BLaER1 treated with 17β-estradiol and CSF1 and Interleukin-3, amounts not matched to agents 10 nM and 100 nM (cell line): ENCODE results near the gene PCCA.

Source experiments
- H3K27ac ChIP-seq, 11 experiments: shearing (Covaris generic); formaldehyde crosslinking; 2 replicates each; pipeline ENCODE4 v1.8.1; 2022
- H3K27me3 ChIP-seq, 11 experiments: shearing (Covaris generic); formaldehyde crosslinking; 2 replicates each; pipeline ENCODE4 v1.8.1; 2022
- H3K36me3 ChIP-seq, 11 experiments: shearing (Covaris generic); formaldehyde crosslinking; 2 replicates each; pipeline ENCODE4 v1.8.1; 2022
- H3K4me1 ChIP-seq, 10 experiments: shearing (Covaris generic); formaldehyde crosslinking; 2 replicates each; pipeline ENCODE4 v1.8.1; 2022
- H3K4me2 ChIP-seq, 11 experiments: shearing (Covaris generic); formaldehyde crosslinking; 2 replicates each; pipeline ENCODE4 v1.8.1; 2022
- H3K4me3 ChIP-seq, 10 experiments: shearing (Covaris generic); formaldehyde crosslinking; 2 replicates each; pipeline ENCODE4 v1.8.1; 2022
- H3K9ac ChIP-seq, 11 experiments: shearing (Covaris generic); formaldehyde crosslinking; 2 replicates each; pipeline ENCODE4 v1.8.1; 2022
- H3K9me3 ChIP-seq, 11 experiments: shearing (Covaris generic); formaldehyde crosslinking; replicated peaks in 1 of 11; 2 replicates each; pipeline ENCODE4 v1.8.1; 2022
- H4K20me1 ChIP-seq, 11 experiments: shearing (Covaris generic); formaldehyde crosslinking; 2 replicates each; pipeline ENCODE4 v1.8.1; 2022
- Cebpa-rat ChIP-seq, 11 experiments: shearing (Covaris generic); IDR thresholded peaks; 2 replicates each; pipeline ENCODE4 v1.8.1; 2022

PCCA gene

GRCh38 chr13:100394005-100394695 lies 305.3 kb downstream of the PCCA start:
- H3K4me2 ChIP-seq = peak overlapping the region; percentile 22 to 73 (median 54); a peak in 21 of 22 replicates
- peaks cover 33 to 61% (median 42%) of the 10 kb centered on the region in 10 experiments for H3K4me1 ChIP-seq
- no peaks in the 10 kb centered on the region for H3K27me3 ChIP-seq
- TF ChIP-seq Cebpa-rat (IDR thresholded peaks at IDR 0.05) = no peak
- H3K9me3 ChIP-seq = peaks cover 0 to 8% (median 0%) of the 10 kb centered on the region in 11 experiments; a peak in 4 of 22 replicates
- no peak overlapping the region for H3K4me3 ChIP-seq
- H3K9ac ChIP-seq = peak overlapping the region in 1 of 11 experiments; percentile 11; a peak in 2 of 22 replicates
- H3K36me3 ChIP-seq = no peaks in the 10 kb centered on the region
- H4K20me1 ChIP-seq = no peaks in the 10 kb centered on the region
- H3K27ac ChIP-seq = peak overlapping the region in 2 of 11 experiments; percentile 59 to 60; a peak in 2 of 22 replicates

DNA sequence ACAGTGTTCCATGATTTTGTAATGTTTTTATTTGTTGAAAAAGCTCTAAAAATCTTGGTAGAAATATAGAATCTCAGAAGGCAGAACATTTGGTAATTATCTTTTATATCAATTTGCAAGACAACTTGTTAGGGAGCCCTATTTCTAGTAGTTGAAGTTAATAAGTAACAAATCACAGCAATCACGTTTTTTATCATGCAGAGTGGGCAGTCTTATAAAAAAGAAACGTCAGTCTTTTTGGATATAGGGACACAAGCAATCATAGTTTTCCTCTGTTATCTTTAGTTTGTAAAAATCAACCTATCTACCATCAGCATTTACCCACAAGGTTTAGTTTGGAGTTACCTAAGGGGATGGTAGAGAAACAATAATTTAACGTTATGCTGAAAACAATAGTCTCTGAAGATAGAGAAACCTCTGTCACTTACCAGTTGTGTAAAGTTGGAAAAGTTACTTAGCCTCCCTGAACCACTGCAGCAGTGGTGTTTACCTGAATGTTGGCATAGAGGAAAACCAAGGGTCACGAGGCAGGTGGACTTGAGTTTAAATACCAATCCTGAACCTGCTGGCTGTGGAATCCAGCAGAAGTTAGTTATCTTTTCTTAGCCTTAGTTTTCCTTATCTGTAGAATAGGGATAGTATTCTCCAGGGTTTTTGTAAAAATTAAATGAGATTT lies 306.9 kb downstream of the PCCA start:
- H4K20me1 ChIP-seq = no peaks in the 10 kb centered on the region
- H3K27me3 ChIP-seq = no peaks in the 10 kb centered on the region
- H3K36me3 ChIP-seq = no peaks in the 10 kb centered on the region
- peaks cover 25 to 44% (median 34%) of the 10 kb centered on the region in 10 experiments for H3K4me1 ChIP-seq
- H3K9me3 ChIP-seq = peaks cover 0 to 7% (median 3%) of the 10 kb centered on the region in 11 experiments; a peak in 4 of 22 replicates
- no peak overlapping the region for H3K27ac ChIP-seq
- no peak overlapping the region for H3K4me2 ChIP-seq
- no peak overlapping the region for H3K9ac ChIP-seq
- no peak for TF ChIP-seq Cebpa-rat (IDR thresholded peaks at IDR 0.05)
- no peak overlapping the region for H3K4me3 ChIP-seq

GRCh38 chr13:100396776-100397175 lies 307.9 kb downstream of the PCCA start:
- H3K36me3 ChIP-seq = no peaks in the 10 kb centered on the region
- H3K9me3 ChIP-seq = peaks cover 0 to 8% (median 0%) of the 10 kb centered on the region in 11 experiments; a peak in 2 of 22 replicates
- no peak overlapping the region for H3K4me2 ChIP-seq
- H3K4me3 ChIP-seq = no peak overlapping the region
- no peaks in the 10 kb centered on the region for H4K20me1 ChIP-seq
- H3K4me1 ChIP-seq = peaks cover 24 to 35% (median 30%) of the 10 kb centered on the region in 10 experiments
- H3K27ac ChIP-seq = no peak overlapping the region
- no peaks in the 10 kb centered on the region for H3K27me3 ChIP-seq
- TF ChIP-seq Cebpa-rat (IDR thresholded peaks at IDR 0.05) = no peak
- no peak overlapping the region for H3K9ac ChIP-seq

DNA sequence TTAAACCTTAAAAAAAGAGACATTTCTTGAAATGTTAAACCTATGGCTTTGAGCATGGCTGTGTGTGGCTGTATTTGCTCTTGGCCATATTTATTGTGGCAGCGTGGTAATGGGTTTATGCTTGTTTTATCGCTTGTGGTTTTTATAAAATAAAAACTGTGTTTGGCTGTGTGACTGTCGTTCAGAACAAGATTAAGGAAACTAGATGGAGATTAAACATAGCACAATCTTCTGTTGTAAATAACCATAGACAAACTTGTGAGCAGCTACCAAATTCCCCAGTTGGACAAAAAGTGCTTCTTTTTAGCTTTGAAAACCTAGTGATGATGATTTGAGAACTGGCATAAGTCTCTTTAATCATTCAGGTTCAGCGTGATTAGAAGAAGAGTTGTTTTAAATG lies 308.7 kb downstream of the PCCA start:
- Histone ChIP-seq H3K36me3 (no peaks in the 10 kb centered on the region), H3K9me3 (peaks cover under 1 to 13% (median 3%) of the 10 kb centered on the region in 11 experiments; a peak in 11 of 22 replicates), H4K20me1 (no peaks in the 10 kb centered on the region), H3K4me1 (peaks cover 17 to 27% (median 21%) of the 10 kb centered on the region in 10 experiments), H3K9ac (no peak overlapping the region), H3K4me2 (no peak overlapping the region), H3K27me3 (no peaks in the 10 kb centered on the region), H3K4me3 (no peak overlapping the region), H3K27ac (no peak overlapping the region)
- TF ChIP-seq Cebpa-rat (IDR thresholded peaks at IDR 0.05) = no peak

- TF ChIP-seq Cebpa-rat (IDR thresholded peaks at IDR 0.05) = no peak
- no peaks in the 10 kb centered on the region for H3K27me3 ChIP-seq
- no peak overlapping the region for H3K4me2 ChIP-seq
- H3K4me3 ChIP-seq = no peak overlapping the region
- no peaks in the 10 kb centered on the region for H4K20me1 ChIP-seq
- H3K4me1 ChIP-seq = peaks cover 10 to 20% (median 15%) of the 10 kb centered on the region in 10 experiments
- H3K9ac ChIP-seq = no peak overlapping the region
- H3K36me3 ChIP-seq = peaks cover 0 to 4% (median 3%) of the 10 kb centered on the region in 11 experiments; a peak in 11 of 22 replicates
- no peak overlapping the region for H3K27ac ChIP-seq
- peaks cover 8 to 21% (median 11%) of the 10 kb centered on the region in 11 experiments for H3K9me3 ChIP-seq
Observed at GRCh38 chr13:100398360-100398759, 309.5 kb downstream of the PCCA start.

DNA sequence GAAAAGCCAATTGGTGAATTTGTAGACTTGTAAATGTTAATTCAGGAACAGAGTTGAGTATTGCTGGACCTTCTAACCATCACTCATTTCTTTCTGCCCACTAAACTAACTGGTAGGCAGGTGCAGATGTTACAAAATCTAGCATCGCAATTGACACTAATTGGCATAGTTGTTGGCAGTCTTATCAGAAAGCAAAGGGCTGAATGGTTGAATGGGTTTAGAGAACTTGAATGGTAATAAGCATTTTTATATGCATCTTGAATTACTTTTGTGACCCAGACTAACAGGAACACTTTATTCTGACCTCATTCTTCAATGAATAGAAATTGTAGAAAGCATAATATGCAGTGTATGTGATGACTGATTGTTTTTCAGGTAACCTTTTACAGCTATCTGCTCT lies 310.6 kb downstream of the PCCA start:
- no peaks in the 10 kb centered on the region for H3K27me3 ChIP-seq
- peaks cover 19 to 32% (median 22%) of the 10 kb centered on the region in 11 experiments for H3K9me3 ChIP-seq
- H3K4me1 ChIP-seq = peaks cover under 1 to 9% (median 4%) of the 10 kb centered on the region in 10 experiments; a peak in 14 of 20 replicates
- no peak overlapping the region for H3K4me2 ChIP-seq
- H3K9ac ChIP-seq = no peak overlapping the region
- TF ChIP-seq Cebpa-rat (IDR thresholded peaks at IDR 0.05) = no peak
- H3K36me3 ChIP-seq = peaks cover 0 to 15% (median 11%) of the 10 kb centered on the region in 11 experiments; a peak in 15 of 22 replicates
- H3K27ac ChIP-seq = no peak overlapping the region
- no peaks in the 10 kb centered on the region for H4K20me1 ChIP-seq
- H3K4me3 ChIP-seq = no peak overlapping the region

- Histone ChIP-seq H4K20me1 (no peaks in the 10 kb centered on the region), H3K27me3 (no peaks in the 10 kb centered on the region), H3K9ac (no peak overlapping the region), H3K9me3 (peaks cover 61 to 73% (median 64%) of the 10 kb centered on the region in 11 experiments), H3K27ac (no peak overlapping the region), H3K36me3 (peaks cover 8 to 47% (median 18%) of the 10 kb centered on the region in 11 experiments; a peak in 17 of 22 replicates), H3K4me3 (no peak overlapping the region), H3K4me2 (no peak overlapping the region), H3K4me1 (no peaks in the 10 kb centered on the region)
- TF ChIP-seq Cebpa-rat (IDR thresholded peaks at IDR 0.05) = no peak
Observed at GRCh38 chr13:100403675-100404074, 314.8 kb downstream of the PCCA start.

GRCh38 chr13:100409132-100409531 lies 320.2 kb downstream of the PCCA start:
- H3K4me3 ChIP-seq = peak overlapping the region in 5 of 10 experiments; percentile 7 to 26 (median 15); a peak in 2 of 20 replicates
- no peak overlapping the region for H3K4me2 ChIP-seq
- H3K36me3 ChIP-seq = peaks cover 0 to 61% (median 10%) of the 10 kb centered on the region in 11 experiments; a peak in 16 of 22 replicates
- no peaks in the 10 kb centered on the region for H4K20me1 ChIP-seq
- peaks cover 82 to 92% (median 85%) of the 10 kb centered on the region in 11 experiments for H3K9me3 ChIP-seq
- no peak overlapping the region for H3K27ac ChIP-seq
- no peak overlapping the region for H3K9ac ChIP-seq
- TF ChIP-seq Cebpa-rat (IDR thresholded peaks at IDR 0.05) = no peak
- H3K4me1 ChIP-seq = no peaks in the 10 kb centered on the region
- no peaks in the 10 kb centered on the region for H3K27me3 ChIP-seq

GRCh38 chr13:100423375-100423774 lies 334.5 kb downstream of the PCCA start:
- Histone ChIP-seq H3K4me1 (peaks cover 6 to 23% (median 19%) of the 10 kb centered on the region in 10 experiments), H3K27ac (peak overlapping the region in 5 of 11 experiments; percentile 25 to 66 (median 58); a peak in 8 of 22 replicates), H3K9me3 (0 out of 22 replicates have a peak, but pooled peaks cover 0 to 4% (median 0%) of the 10 kb centered on the region in 11 experiments), H4K20me1 (no peaks in the 10 kb centered on the region), H3K9ac (no peak overlapping the region), H3K27me3 (no peaks in the 10 kb centered on the region), H3K36me3 (no peaks in the 10 kb centered on the region), H3K4me2 (peak overlapping the region in 7 of 11 experiments; percentile 3 to 63 (median 37); a peak in 12 of 22 replicates), H3K4me3 (no peak overlapping the region)
- no peak for TF ChIP-seq Cebpa-rat (IDR thresholded peaks at IDR 0.05)
